ENCODE data around the gene CTNNBL1.
"Not testable (repeated sequence)": the region's sequence is repeated elsewhere in the genome, so short reads cannot be mapped to it uniquely, and the experiment has no call there.

The CTNNBL1 gene

GRCh38 chr20:37693635-37694626, at the start of gene CTNNBL1:
Gene CTNNBL1 (plus strand): TSS chr20:37694030. CDS start chr20:37694123, 93 bp downstream.
- peak; percentile 84 for DNase-seq

DNA sequence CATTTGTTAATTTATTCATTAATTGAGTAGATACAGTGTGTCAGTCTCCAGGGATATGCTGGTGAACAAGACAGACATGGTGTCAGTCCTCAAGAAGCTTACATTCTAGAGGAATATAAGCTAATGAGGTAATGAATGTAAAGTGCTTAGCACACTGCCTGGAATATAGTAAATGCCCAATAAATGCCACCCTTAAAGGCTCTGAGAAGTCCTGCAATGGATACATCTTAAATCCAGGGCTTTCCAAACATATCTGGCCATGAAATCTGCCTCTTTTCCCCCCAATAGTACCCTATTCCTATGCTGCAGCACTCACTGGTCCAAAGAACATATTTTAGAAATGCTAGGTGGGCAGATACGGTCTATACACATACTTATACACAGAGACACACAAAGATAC, 49.2 kb upstream of the CTNNBL1 start:
- DNase-seq, result no peak

GRCh38 chr20:37647946-37648345, 45.9 kb upstream of the CTNNBL1 start:
- no peak for DNase-seq

GRCh38 chr20:37649017-37649416, 44.8 kb upstream of the CTNNBL1 start:
- no peak for DNase-seq

GRCh38 chr20:37649676-37650370, 44.0 kb upstream of the CTNNBL1 start:
- DNase-seq, result no peak

- no peak for DNase-seq
Observed at GRCh38 chr20:37650661-37651060, 43.2 kb upstream of the CTNNBL1 start.

DNA sequence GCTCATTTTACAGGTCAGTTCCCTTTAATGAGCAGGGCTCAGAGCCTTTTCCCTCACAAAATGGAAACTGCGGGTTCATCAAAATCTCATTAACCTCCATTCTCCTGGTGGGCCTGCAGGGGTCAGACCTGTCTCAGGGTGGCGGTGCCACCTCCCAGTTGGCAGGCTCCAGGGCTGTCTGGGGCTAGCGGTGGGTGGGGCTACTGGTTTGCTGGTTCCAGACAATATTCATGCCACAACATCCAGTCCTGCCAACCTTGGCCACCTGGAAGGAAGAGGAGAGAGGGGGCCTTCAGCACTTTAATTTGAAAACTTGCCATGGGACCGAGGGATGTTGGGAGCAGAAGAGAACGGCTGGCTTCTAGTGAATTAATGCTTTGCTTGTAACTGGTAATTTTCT, 41.9 kb upstream of the CTNNBL1 start:
- peak; percentile 6 for DNase-seq

DNA sequence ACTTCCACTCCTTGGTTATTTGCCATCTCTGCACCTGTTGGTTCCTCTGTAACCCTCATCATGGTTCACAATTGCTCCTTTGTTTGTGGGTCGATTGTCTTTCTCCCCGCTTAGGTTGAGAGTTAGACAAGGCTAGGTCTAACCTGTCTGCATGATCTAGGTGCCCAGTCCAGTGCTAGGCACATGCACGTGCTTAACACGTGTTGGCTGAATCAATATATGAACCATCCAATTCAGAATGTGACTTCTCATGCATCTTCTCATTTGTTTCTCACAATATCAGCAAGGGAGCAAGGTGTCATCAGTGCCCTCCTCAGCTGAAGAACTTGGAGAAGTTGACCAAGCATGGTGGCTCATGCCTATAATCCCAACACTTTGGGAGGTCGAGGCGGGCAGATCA, 36.9 kb upstream of the CTNNBL1 start:
- no peak for DNase-seq

GRCh38 chr20:37657924-37658804, 35.7 kb upstream of the CTNNBL1 start:
- no peak for DNase-seq

GRCh38 chr20:37661519-37661918, 32.3 kb upstream of the CTNNBL1 start:
- no peak for DNase-seq

GRCh38 chr20:37662308-37662707, 31.5 kb upstream of the CTNNBL1 start:
- DNase-seq, result no peak

- not testable (repeated sequence) for DNase-seq
Observed at GRCh38 chr20:37664595-37664994, 29.2 kb upstream of the CTNNBL1 start.

DNA sequence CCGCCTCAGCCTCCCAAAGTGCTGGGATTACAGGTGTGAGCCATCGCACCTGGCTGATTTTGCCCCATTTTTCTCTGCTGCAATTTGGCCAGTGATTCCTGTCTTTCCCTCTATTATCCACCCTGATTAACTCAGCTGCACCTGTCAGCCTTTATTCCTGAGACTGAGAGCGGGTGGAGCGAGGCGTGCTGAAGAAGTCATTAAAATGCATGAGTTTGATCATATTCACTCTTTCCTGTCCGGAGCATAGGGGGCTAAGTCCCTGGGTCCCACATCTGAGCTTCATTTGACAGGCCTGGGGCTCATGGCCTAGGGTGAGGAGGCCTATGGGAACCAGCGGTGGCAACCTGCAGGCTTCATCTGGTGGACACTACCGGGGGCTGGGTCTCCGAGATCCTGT, 25.7 kb upstream of the CTNNBL1 start:
- DNase-seq, result no peak

- no peak for DNase-seq
Observed at GRCh38 chr20:37669062-37669772, 24.6 kb upstream of the CTNNBL1 start.

DNA sequence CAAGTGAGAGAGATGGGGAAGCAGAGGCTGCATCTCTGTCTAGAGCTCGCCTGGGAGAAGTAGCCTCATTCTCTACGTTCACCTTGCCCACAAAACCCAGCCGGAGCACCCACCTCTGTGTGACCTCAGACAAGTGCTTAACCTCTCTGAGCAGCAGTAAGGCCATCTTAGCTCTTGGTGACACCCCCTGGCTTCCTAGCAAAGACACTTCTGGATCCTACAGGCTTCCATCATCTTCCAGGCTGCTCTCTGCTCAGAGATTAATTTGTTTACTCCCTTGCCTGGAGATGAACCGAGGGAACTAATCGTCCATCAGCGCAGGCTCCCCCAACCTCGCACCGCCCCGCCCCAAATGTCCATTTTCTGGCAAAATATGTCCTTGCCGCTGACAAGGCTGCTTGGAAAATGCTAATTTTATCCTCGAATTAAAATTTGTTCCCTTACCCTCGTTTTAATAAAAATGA, 24.0 kb upstream of the CTNNBL1 start:
- no peak for DNase-seq

DNA sequence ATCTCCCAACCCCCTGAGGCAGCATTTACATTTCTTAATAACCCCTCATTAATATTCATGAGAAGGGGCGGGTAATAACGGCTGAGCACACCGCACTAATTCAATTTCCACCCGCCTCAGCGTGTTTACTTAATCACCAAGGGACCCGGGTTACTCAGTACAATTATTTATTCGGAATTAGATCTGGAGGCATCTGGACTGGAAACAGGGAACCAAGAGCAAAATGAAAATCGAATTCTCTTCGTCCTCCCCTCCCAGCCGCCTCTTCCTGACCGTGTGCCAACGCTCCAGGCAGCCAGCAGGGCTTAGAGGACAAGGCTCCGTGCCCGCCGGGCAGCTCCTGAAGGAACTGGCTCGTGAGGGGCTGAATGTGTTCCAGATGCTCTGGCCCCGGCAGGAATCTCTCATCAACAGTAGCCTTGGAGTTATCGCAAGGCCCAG, 23.5 kb upstream of the CTNNBL1 start:
- no peak for DNase-seq

GRCh38 chr20:37672143-37672542, 21.7 kb upstream of the CTNNBL1 start:
- no peak for DNase-seq

- no peak for DNase-seq
Observed at GRCh38 chr20:37673444-37673843, 20.4 kb upstream of the CTNNBL1 start.

DNA sequence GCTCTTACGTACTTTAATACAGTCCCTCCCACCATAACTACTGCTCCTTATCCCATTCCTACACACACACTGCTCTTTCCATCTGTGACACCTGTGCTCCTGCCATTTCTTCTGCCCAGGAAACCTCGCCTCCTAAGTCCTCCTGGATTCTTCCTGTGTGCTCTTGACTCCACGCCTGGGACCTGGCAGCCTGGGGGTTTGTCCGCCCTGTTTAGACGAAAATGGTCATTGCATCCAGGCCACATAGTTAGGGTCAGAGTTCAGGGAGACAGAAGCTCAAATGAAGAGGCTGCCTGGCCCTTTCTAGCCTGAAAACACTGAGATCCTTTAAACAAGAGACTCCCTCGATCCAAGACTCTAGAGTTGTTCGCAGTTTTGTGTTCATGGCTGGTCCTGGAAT, 17.4 kb upstream of the CTNNBL1 start:
- no peak for DNase-seq

DNA sequence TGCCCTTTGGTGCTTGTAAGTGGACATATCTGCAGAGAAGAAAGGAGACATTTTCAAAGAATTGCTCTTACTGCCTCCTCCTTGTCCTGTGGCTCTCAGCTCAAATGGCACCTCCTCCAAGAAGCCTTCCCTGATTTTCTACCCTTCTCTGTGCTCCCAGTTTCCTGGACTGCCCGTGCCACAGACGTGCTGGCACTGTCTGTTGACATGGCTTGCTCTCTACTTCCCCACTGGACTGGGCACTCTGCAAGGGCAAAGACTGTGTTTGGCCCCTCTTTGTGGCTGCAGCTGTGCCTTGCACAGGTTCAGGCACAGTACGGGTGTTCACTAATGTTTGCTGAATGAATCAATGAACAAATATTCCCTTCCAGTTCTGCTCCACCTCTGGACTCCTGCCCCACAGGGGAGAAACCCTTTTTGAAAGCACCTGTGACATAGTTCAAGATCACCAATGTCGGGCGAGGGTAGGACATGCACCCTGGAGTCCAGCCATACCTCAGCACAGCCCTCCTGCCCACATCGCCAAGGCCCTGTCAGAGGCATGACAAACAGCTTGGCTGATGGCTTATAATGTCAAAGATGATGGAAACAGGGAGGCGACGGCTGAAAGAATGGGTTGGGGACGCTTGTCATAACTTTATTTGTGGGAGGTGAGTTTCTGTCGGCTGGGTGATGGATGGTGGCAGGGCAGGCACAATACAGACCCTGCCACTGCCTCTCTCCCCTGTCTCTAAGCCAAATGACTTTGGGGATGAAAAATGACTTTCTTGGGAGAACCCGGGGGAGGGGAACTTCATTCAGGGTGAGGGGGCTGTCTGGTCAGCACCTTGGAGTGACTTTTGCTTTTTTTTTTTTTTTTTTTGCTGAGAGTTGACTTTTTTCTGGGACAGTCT, 15.6 kb upstream of the CTNNBL1 start:
- no peak for DNase-seq

GRCh38 chr20:37679751-37680150, 14.1 kb upstream of the CTNNBL1 start:
- DNase-seq, result not testable (repeated sequence)

Data from GF-D8 (cell line).